CD4-positive, alpha-beta T cell treated with Interleukin-17A for 4 hours (primary cell): ENCODE results near the gene C5.
A peak's percentile ranks its signal among the peaks of the same experiment; 100 is the strongest.
"Not testable (repeated sequence)": the region's sequence is repeated elsewhere in the genome, so short reads cannot be mapped to it uniquely, and the experiment has no call there.

Source experiments
- DNase-seq: peaks from one replicate; pipeline ENCODE4 v3.0.0-alpha.2; 2020; ENCODE audit warnings: mixed read lengths

The C5 gene

DNA sequence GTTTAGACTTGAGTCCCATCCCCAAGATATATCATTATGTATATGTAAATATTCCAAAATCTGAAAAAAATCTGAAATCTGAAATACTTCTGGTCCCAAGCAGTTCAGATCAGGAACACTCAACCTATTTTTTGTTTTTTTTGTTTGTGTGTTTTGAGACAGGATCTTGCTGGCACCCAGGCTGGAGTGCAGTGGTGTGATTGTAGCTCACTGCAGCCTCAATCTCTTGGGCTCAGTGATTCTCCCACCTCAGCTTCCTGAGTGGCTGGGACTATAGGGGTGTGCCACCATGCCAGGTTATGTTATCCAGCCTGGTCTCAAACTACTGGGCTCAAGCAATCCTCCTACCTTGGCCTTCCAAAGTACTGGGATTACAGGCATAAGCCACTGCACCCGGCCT, 72.8 kb downstream of the C5 start:
- no peak for DNase-seq

DNA sequence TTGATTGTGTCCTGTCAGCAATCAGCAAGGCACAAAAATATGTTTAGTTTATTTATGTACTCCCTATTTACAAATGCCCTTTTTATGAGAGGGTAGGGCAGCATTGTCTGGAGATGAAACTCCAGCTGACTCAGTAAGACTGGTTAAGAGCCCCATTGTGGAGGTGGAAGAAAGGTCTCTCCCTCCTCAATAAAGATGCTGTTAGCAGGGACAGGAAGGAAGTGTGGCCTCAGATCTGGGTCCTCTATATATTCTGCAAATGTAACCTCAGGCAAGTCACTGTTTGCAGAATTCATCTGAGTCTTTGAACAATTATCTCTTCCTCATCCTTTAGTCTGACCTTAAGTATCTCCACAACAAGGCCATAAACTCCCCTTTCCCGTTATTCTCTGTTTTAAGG, 75.2 kb downstream of the C5 start:
- peak; percentile 32 for DNase-seq

DNA sequence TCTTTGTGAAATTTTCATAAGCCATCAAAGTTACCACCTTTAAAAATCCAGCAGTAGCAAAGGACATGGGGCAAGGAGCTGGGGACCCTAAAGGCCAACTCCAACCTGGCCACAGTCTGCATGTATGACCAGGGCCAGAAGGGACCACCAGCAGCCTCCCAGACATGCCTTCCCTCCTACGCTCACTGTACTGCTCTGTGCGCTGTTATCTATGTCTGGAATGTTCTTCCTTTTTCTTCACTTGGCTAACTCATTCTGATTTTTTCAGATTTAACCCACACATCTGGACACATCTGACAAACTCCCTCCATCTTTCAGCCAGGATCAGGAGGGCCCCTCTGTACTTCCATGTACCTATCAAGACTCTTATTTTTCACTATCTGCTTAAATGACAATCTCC, 75.9 kb downstream of the C5 start:
- DNase-seq: no peak

DNA sequence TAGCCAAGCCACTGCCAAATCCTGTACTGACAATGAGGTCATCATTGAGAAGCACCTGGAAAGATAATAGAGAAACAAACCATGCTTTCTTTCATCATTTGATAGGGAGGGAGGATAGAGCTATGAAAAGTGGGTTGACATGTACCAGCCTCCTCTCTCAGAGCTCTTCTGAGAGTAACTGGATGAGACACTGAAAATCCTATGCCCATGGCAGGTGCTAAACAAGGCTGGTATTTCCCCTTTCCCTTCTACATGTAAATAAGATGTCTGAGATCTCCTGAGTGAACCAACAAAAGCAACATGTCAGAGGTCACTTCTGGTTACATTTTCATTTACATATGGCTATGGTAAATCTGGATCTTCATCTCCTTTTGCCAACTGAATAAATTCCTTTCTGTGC, 78.1 kb downstream of the C5 start:
- DNase-seq: no peak

DNA sequence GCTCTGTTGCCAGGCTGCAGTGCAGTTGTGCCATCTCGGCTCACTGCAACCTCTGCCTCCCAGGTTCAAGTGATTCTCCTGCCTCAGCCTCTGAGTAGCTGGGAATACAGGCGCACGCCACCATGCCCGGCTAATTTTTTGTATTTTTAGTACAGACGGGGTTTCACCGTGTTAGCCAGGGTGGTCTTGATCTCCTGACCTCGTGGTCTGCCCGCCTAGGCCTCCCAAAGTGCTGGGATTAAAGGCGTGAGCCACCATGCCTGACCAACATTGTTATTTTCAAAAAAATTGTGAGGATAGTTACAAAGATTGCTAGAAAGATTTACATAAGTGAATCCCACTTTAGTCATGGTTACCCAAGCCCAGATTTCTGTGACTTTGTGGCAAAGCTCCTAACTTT, 78.6 kb downstream of the C5 start:
- DNase-seq: not testable (repeated sequence)

DNA sequence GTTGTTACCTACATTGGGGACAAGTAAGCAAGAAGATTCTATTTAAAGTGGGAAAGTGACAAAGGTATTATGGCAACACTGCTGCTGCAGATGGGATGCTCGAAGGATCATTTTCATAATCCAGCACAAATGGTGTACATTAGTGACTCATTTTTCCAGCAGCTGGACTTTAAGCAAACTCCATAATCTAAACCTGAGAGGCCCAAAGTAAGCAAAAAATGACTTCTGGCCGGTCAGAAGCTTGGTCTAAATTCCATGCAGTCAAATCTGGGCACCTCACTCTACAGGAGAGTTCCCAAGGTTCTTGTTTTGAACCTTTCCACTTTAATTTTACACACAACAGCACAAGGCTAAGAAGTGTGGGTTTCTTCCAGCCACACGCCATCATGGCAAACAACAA, 79.8 kb downstream of the C5 start:
- DNase-seq: no peak

DNA sequence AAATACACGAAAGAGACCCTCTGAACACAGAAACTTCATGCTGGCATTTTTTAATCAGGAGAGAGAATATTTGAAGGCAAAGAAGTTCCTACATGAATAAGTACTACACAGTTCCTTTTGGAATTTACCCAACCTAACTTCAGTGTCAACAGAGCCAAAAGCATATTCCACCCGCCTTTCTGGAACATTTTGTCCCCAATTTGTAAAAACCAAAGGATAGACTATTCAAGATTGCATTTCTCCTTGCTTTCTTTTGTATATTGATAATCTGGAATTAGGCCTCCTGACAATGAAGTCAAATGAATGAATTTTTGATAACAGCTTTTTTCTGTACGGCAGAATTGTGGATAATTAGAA, 84.1 kb downstream of the C5 start:
- no peak for DNase-seq

DNA sequence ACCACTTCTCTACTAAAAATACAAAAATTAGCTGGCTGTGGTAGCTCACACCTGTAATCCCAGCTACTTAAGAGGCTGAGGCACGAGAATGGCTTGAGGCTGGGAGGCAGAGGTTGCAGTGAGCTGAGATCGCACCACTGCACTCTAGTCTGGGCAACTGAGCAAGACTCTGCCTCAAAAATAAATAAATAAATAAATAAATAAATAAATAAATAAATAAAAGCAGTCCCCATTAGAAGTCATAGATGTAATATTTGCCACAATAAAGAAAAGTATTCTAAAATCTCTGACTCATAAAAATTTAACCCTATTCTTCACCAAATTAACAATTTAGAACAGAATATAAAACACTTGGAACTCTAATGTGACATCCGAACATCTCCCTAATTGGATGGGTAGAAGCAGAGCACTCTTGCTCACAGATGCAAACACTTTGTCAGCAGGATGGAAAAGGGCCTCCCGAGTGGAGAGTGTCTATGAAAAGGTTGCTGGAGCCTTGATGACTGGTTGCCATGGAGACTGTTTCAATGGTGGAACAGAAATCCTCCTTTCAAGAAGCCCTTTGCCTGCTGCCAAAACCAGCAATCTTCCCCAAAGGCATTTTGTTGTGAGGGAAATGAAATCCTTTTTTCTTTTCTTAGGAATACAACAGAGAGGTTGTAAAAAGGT, 84.6 kb downstream of the C5 start:
- no peak for DNase-seq

DNA sequence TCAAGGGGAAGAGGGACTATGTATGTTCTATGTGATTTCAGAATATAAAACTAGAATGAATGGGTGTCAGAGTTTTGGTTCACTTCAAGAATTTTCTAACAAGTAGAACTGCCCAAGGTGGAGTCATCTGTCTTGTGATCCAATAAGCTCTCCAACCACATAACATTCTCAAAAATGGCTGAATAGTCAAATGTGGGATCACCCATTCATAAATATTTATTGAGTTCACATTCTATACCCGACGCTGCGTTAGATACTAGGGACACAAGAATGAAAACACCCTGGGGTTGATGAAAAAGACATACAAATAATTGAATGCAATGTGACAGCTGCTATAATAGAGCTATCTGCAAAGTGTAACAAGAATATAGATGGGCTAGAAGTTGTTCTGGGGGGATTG, 88.1 kb downstream of the C5 start:
- no peak for DNase-seq

DNA sequence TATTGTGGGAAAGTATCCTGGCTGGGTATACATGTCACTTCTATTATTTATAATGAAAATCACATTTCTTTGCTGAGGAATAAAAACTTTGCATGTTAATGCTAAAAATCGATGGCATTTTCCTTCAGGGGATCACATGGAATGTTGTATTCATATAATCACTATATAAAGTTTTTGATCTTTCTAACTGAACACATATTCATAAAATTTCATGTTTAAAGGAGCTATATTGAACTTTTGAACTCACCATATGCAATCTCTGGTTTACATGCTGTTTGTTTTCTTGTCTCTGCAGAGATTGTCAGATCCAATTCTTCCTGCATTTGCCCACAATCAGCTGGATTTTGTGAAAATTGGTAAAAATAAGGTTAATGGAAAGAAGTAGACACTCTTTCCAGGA, 90.1 kb downstream of the C5 start:
- no peak for DNase-seq

DNA sequence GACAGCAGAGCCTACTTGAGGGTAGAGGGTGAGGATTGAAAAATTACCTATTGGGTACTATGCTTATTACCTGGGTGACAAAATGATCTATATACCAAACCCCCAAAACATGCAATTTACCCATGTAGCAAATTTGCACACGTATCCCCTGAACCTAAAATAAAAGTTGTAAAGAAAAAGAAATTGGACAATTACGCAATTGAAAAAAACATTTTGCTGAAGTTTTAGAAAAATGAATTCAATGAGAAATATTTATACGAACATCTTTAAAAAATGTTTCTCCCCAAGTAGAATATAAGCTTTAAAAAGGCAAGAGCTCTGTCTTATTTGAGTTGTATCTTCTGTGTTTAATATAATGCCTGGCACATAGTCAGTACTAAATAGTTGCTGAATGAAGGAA, 93.2 kb downstream of the C5 start:
- DNase-seq: no peak

DNA sequence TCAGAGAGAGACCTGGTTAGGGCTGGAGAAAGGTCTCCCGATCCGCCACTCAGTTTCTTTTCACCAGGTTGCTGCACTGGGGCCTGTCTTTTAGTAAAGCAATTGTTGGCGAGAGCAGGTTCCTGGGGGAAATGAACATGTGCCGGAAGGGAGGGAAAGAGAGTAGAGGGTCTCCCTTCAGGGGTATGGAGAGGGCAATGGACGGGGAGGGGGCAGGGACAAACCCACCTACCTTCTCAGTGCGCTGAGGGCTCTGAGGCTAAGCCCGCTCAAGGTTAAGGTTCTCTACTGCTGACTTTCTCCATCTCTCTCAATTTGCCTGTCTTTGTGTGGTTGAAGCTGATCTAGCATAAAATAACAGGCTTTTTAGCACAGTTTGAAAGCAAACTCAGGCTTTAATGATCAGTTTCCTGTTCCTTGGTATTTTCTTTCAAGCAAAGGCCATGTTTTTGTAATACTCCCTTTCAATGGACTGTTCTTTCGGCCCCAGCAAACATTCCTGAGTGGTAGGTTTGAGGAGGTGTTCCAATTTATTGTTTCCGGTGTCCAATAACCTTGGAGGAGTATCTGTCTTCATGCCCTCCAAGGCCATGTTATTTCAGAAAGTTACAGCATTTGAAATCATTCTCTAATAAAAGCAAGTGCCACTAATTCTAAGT, 98.0 kb downstream of the C5 start:
- no peak for DNase-seq

DNA sequence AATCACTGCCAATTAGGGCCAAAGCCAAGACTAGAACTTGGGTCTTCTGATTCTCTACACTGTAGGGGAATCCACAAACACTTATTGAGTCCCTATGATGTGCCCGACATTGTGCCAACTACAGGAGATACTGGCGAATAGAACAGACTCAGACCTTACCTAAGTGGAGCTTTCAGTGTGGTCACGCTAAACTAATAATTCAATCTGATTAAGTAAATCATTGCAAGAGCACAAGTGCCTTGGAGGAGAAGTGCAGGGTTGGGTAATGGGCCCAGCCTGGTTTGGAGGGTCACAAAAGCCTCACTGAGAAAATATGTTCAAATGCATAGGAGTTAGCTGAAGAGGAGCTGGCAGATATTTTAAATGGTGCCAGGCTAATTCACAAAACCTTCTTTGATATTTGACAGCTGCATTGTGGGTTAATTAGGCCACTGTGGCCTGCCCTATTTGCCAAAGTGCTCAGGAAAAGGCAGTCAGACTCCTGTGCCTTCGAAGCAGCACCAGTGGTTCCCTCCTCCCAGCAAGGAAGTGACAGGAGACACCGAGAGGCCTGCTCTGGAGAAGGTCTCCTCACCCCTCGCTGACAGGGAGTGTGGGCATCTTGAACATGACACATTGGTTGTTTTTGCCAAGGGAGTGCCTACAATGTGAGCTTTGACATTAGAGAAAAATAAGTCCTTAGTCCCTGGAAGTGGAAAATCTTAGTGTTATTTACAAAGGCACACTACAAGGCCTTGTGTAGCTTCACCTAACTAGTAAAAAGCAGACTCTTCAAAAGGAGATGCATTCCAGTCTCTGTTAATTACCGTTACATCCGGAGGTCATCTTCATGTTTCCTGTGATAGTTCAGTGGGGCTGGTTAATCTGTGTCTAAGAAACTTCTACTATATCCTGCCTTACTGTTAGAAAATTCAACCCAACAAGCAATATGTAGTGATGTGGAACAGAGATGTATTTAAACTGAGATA, 99.4 kb downstream of the C5 start:
- no peak for DNase-seq

DNA sequence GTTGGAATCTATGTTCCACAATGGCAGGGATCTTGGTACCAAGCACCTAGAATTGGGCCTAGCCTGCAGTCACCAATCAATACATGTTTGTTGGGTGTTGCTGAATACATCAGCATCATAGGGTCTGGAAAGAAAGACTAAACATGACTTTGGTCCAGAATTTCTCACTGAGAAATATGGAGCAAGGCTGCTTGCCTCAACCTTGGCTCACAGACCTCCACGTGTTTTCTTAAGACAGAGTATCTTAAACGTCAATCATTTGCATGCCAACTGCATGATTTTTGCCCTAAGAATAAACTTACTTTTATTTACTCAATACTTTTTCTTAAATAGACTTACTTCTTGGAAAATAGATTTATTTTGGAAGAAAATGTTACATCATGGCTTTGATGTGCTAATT, 100.8 kb downstream of the C5 start:
- no peak for DNase-seq

DNA sequence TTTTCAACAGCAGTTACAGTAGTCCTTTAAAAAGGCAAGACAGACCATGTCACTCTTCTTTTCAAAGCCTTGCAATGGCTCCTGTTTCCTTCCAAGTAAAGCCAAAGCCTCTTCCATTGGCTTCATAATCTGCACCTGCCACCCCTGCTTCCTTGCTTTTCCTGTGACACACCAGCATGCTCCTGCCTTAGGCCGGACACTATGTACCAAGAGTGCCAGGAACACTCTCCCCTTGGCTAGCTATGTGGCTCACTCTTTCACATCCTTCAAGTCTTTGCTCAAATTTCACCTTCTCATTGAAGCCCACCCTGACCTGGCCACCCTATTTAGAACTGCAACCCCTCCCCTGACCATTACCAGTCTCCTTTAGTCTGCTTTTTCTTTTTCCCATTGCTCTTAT, 101.3 kb downstream of the C5 start:
- no peak for DNase-seq

DNA sequence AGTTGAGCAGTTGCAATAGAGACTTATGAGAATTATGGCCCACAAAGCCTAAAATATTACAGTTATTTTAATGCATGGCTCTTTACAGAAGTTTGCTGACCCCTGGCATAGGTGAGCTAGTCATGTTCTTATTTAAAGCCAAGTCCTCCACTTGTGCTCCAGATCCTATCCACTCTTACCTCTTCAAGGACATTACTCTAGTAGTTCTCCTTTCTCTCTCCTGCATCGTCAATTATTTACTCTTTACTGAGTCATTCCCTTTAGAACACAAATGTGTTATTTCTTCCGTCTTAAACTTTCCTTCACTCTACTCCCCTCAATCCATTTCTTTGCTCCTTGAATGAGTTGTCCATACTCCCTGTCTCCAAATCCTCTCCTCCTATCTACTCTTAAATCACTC, 102.9 kb downstream of the C5 start:
- DNase-seq: no peak

DNA sequence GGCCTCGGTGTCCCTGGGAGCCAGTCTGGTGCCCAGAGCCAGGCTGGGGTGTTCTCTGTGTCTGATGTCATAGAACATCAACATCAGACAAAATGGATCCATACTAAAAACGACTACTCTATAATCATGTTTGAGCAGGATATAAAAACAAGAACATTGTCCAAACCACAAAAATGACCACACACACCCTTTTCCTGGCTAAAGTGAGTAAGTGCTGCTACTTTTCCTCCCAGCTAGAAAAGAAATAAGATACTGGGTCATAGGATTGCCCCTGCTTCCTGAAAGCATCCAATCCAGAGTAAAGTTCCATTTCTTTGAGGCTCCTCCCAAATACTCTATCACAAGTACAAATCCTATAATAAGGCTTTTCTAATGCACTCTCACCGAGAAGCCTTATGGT, 103.8 kb downstream of the C5 start:
- no peak for DNase-seq

DNA sequence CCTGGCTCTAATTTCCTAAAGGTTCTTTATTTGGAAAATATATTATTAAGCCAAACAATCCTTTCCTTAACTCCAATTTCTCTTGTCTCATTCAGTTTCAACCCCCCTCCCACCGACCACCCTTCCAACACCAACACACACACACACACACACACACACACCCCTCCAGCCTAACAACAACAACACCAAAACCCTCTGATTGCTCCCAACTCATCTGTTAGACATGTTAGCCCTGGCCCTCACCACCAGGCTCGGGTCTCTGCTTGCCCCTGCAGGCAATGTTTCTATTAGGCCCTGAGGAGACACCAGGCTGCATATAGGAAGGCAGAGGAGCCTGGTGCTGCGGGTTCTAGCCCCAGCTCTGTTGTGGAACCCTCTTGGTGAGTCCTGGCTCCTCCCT, 105.1 kb downstream of the C5 start:
- DNase-seq: no peak

DNA sequence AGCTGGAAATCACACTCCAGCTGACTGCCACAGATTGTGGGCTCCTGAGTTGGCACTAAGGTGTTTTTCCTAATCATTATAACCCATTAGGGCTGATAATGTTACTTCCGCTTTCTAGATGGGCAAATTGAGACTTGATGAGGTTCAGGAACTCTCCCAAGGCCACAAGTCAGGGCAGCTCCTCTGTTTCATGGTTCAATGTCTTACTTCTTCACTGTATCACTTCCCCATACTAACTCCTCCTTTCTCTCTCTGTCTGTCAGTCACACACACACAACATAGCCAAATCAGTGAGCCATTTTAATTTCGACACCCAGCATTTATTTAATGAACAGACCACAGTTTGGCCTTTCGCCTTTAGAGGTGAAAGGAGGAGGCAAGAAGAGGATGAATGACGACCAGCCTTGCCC, 105.6 kb downstream of the C5 start:
- DNase-seq: no peak

DNA sequence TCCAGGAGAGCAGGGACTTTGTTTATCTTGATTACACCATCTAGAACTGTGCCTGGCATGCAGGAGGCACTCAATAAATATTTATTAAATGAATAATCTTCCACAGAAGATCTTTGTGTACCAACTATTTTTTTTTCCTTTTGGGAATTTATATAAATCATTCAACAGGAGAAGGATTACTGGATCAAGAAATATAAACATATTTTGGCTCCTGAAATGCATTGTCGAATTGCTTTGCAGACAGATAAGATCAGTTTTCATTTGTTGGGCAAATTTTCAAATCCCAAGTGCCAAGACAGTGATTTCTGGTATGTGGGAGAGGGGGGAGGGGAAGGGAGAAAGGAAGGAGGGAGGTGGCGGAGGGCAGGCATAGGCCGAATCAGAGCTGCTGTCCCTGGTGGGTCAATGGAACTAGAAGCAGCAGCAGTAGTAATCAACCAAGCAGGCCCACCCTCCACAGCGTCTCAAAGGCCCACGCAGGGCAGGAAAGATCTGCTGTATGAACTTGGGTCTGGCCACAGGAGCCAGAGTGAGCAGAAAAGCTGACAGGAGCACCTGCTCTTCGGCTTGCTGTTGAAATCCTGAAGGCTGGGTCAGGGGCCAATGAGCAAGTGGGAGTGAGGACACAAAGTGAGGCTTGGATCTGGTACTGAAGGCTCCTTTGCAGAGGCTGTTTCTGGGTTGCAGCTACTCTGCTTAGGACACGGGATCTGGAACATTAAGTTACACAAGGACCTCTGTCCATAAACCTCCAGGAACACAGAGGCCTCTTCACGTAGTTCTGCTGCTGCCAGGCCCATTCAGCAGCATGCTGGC, 107.7 kb downstream of the C5 start:
- DNase-seq: no peak

DNA sequence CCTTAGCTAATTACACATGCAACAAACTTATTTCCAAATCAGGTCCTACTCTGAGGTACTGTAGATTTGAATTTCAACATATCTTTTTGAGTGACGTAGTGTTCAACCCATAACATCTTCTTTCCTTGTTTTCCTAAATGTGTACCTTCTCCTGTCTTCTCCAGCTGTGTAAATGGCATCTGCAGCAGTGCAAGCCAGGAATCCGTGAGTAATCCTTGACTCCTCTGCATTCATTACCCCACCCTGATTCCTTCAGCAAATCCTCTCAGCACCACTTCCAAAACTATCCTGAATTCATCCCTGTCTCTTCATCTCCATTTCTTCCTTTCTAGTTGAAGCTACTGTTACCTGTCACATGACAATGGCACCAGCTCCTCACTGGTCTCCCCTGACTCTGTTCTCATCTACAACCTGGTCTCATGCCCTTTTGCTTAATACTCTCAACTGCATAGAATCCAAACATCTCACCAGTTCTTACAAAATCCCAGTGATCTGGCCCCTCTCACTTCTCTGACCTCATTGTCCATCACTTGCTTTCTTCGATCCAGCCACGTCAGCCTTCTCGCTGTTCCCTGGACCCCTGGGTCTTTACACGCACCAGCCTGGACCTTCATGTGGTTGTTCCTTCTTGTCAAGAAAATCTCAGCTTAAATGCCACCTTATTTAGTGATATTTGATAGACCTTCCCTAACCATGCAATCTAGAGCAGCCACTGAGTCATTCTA, 108.9 kb downstream of the C5 start:
- DNase-seq: no peak

DNA sequence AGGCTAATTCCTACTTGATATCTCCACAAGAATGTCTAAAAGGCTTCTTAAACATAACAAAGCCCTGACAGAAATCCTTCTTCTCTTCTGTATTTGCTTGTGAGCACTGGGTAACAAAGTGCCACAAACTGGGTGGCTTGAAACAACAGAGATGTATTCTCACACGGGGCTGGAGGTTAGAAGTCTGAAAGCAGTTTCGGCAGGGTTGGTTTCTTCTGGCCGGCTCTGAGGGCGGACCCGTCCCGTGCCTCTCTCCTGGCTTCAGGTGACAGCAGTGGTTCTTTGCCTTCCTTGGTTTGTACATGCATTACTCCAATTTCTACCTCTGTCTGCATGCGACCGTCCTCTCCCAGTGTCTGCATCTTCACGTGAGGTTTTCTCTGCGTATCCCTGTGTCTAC, 109.5 kb downstream of the C5 start:
- no peak for DNase-seq
